Endodermal cell (in vitro differentiated cells): ENCODE results near the gene LTBP2. TPM values are rescaled to one million over a fixed set of nuclear protein-coding genes. Genes with fewer than 3 reads are reported as not detected.

ENCODE experiments used
- DNase-seq: peaks from one replicate; pipeline ENCODE4 v3.0.0-alpha.2; 2017
- H3K27ac ChIP-seq: 2 replicates; pipeline ENCODE4 v1.5.1; 2013; ENCODE audit warnings: mild to moderate bottlenecking, low read depth, low read length, moderate library complexity
- H3K27me3 ChIP-seq: 2 replicates; pipeline ENCODE4 v1.6.1; 2013; ENCODE audit warnings: mild to moderate bottlenecking, low read length, moderate library complexity; ENCODE audit not compliant: insufficient read depth, control insufficient read depth, poor library complexity, severe bottlenecking
- H3K36me3 ChIP-seq: 2 replicates; pipeline ENCODE4 v1.7.0; 2013; ENCODE audit warnings: mild to moderate bottlenecking, low read length, moderate library complexity; ENCODE audit not compliant: control insufficient read depth, insufficient read depth
- H3K4me1 ChIP-seq: one replicate; pipeline ENCODE4 v1.7.0; 2013; ENCODE audit warnings: low read length; ENCODE audit not compliant: control insufficient read depth, insufficient read depth
- H3K4me3 ChIP-seq: 2 replicates; pipeline ENCODE4 v1.5.1; 2013; ENCODE audit warnings: mild to moderate bottlenecking, low read length, moderate library complexity
- H3K9ac ChIP-seq: 2 replicates; pipeline ENCODE4 v1.6.1; 2013; ENCODE audit warnings: mild to moderate bottlenecking, low read length, moderate library complexity; ENCODE audit not compliant: poor library complexity, severe bottlenecking; ENCODE audit errors: extremely low read depth
- H3K9me3 ChIP-seq: 2 replicates; pipeline ENCODE4 v1.6.1; 2013; ENCODE audit warnings: mild to moderate bottlenecking, low read length, moderate library complexity; ENCODE audit not compliant: control insufficient read depth
- H3K27ac Mint-ChIP-seq: 2 replicates; pipeline ENCODE4 v1.8.0; 2020; ENCODE audit warnings: mixed read lengths
- H3K27me3 Mint-ChIP-seq: 2 replicates; pipeline ENCODE4 v1.8.0; 2021; ENCODE audit warnings: mild to moderate bottlenecking, mixed read lengths; ENCODE audit not compliant: insufficient read depth
- H3K36me3 Mint-ChIP-seq: 2 replicates; pipeline ENCODE4 v1.8.0; 2020; ENCODE audit warnings: low read depth, mixed read lengths
- H3K4me1 Mint-ChIP-seq: 2 replicates; pipeline ENCODE4 v1.8.0; 2020; ENCODE audit warnings: mixed read lengths
- H3K4me3 Mint-ChIP-seq: 2 replicates; pipeline ENCODE4 v1.8.0; 2020; ENCODE audit warnings: mild to moderate bottlenecking, moderate library complexity, mixed read lengths
- H3K9me3 Mint-ChIP-seq: 2 replicates; pipeline ENCODE4 v1.8.0; 2020; ENCODE audit warnings: mild to moderate bottlenecking, mixed read lengths
- CTCF ChIP-seq: fragments of 200-600 bp; sonication (generic); conservative IDR thresholded peaks from 2 replicates; pipeline ENCODE4 v1.5.0; 2021; ENCODE audit warnings: antibody characterized with exemption, mild to moderate bottlenecking
- WGBS, 2 experiments: methylation state at CpG; one replicate each; pipeline versions ENCODE4 v1.1.5 to v1.1.7; 2013; ENCODE audit warnings: missing lambda C conversion rate in 2 of 2, mixed read lengths in 1 of 2; ENCODE audit not compliant: insufficient coverage in 1 of 2, insufficient read length in 1 of 2; 5-methylcytosine and 5-hydroxymethylcytosine counted together
- total RNA-seq, 2 donors: library from RNA; stranded (reverse); fragmentation: NEBNext Ultra II Directional in 1 of 2; extraction: Animal tissue kit (Norgen Biotek cat#: 25700) in 1 of 2; gene quantifications; 2 replicates in 1 of 2; 3 replicates in 1 of 2; pipeline ENCODE4 v1.2.1, GENCODE V29; 2021

The LTBP2 gene
- total RNA-seq, 2 donors from 2014 or later = 1.7 to 2.9 TPM

- Mint-ChIP-seq H3K4me3 (no peak overlapping the region), H3K27ac (no peak overlapping the region), H3K36me3 (no peaks in the 10 kb centered on the region), H3K9me3 (no peaks in the 10 kb centered on the region), H3K4me1 (peaks cover 5% of the 10 kb centered on the region), H3K27me3 (peaks cover 17% of the 10 kb centered on the region)
- WGBS, 2 experiments = 92 to 100% methylated on average over 4 to 5 of the region's 5 CpGs
- Histone ChIP-seq H3K36me3 (no peaks in the 10 kb centered on the region), H3K27ac (no peak overlapping the region), H3K4me1 (no peaks in the 10 kb centered on the region), H3K27me3 (peaks cover 16% of the 10 kb centered on the region), H3K9me3 (no peaks in the 10 kb centered on the region), H3K4me3 (no peak overlapping the region), H3K9ac (no peak overlapping the region)
- DNase-seq = no peak
- TF ChIP-seq CTCF = no peak
These were observed 6.4 kb downstream of the LTBP2 start for GRCh38 chr14:74605531-74606223.

- no peaks in the 10 kb centered on the region for H3K36me3 ChIP-seq
- no peaks in the 10 kb centered on the region for H3K9me3 Mint-ChIP-seq
- 93 to 95% methylated on average over 6 to 8 of the region's 8 CpGs for WGBS, 2 experiments
- no peak overlapping the region for H3K4me3 Mint-ChIP-seq
- no peak overlapping the region for H3K9ac ChIP-seq
- H3K4me1 ChIP-seq = no peaks in the 10 kb centered on the region
- H3K4me3 ChIP-seq = no peak overlapping the region
- peaks cover 9% of the 10 kb centered on the region for H3K27me3 ChIP-seq
- no peak overlapping the region for H3K27ac ChIP-seq
- no peaks in the 10 kb centered on the region for H3K9me3 ChIP-seq
- DNase-seq = no peak
- no peak for TF ChIP-seq CTCF
- H3K27ac Mint-ChIP-seq = no peak overlapping the region
- no peaks in the 10 kb centered on the region for H3K36me3 Mint-ChIP-seq
- H3K4me1 Mint-ChIP-seq = peaks cover 5% of the 10 kb centered on the region
- peaks cover 10% of the 10 kb centered on the region for H3K27me3 Mint-ChIP-seq
These were observed 7.1 kb downstream of the LTBP2 start for GRCh38 chr14:74604911-74605310.

- H3K4me1 Mint-ChIP-seq = peaks cover 5% of the 10 kb centered on the region
- no peak overlapping the region for H3K4me3 ChIP-seq
- H3K9me3 Mint-ChIP-seq = no peaks in the 10 kb centered on the region
- no peak overlapping the region for H3K4me3 Mint-ChIP-seq
- peaks cover 2% of the 10 kb centered on the region for H3K27me3 Mint-ChIP-seq
- no peaks in the 10 kb centered on the region for H3K36me3 ChIP-seq
- no peak overlapping the region for H3K9ac ChIP-seq
- no peaks in the 10 kb centered on the region for H3K36me3 Mint-ChIP-seq
- no peaks in the 10 kb centered on the region for H3K4me1 ChIP-seq
- TF ChIP-seq CTCF = no peak
- DNase-seq = no peak
- H3K27me3 ChIP-seq = peaks cover 1% of the 10 kb centered on the region
- H3K27ac ChIP-seq = no peak overlapping the region
- H3K9me3 ChIP-seq = no peaks in the 10 kb centered on the region
- WGBS, 2 experiments = 80 to 91% methylated on average over 4 to 7 of the region's 7 CpGs
- H3K27ac Mint-ChIP-seq = no peak overlapping the region
These were observed 7.9 kb downstream of the LTBP2 start for GRCh38 chr14:74604157-74604556.
